ENCODE results near the gene ZNF491. TPM values are rescaled to one million over a fixed set of nuclear protein-coding genes. Genes with fewer than 3 reads are reported as not detected.
"Not testable (repeated sequence)": the region's sequence is repeated elsewhere in the genome, so short reads cannot be mapped to it uniquely, and the experiment has no call there.

The ZNF491 gene
- total RNA-seq, 4 donors from 2014 or later, result 0.59 to 10.9 (median 4.2) TPM

DNA sequence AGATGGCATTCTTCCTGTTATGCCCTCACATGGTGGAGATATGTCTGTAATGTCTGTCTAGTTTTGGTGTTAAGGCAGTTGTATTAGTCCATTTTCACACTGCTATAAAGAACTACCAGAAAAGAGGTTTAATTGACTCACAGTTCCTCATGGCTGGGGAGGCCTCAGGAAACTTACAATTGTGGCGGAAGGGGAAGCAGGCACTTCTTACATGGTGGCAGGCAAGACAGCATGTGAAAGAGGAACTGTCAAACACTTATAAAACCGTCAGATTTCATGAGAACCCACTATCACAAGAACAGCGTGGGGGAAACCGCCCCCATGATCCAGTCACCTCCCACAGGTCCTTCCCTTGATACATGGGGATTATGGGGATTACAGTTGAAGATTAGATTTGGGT is 28.3 kb upstream of the ZNF491 start:
- H3K27ac ChIP-seq, result no peak overlapping the region
- no peaks in the 10 kb centered on the region for H3K4me1 ChIP-seq
- no peak for DNase-seq
- TF ChIP-seq POLR2A (IDR thresholded peaks at IDR 0.05), result no peak
- TF ChIP-seq, protein P1, sequence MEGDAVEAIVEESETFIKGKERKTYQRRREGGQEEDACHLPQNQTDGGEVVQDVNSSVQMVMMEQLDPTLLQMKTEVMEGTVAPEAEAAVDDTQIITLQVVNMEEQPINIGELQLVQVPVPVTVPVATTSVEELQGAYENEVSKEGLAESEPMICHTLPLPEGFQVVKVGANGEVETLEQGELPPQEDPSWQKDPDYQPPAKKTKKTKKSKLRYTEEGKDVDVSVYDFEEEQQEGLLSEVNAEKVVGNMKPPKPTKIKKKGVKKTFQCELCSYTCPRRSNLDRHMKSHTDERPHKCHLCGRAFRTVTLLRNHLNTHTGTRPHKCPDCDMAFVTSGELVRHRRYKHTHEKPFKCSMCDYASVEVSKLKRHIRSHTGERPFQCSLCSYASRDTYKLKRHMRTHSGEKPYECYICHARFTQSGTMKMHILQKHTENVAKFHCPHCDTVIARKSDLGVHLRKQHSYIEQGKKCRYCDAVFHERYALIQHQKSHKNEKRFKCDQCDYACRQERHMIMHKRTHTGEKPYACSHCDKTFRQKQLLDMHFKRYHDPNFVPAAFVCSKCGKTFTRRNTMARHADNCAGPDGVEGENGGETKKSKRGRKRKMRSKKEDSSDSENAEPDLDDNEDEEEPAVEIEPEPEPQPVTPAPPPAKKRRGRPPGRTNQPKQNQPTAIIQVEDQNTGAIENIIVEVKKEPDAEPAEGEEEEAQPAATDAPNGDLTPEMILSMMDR (IDR thresholded peaks at IDR 0.05), result no peak
- intact Hi-C loops (cut with DNase I; ENCODE audit: low total_unique reads), result no loop called here
- no peaks in the 10 kb centered on the region for H3K27me3 ChIP-seq
- no peaks in the 10 kb centered on the region for H3K36me3 ChIP-seq
- H3K4me3 ChIP-seq, result no peak overlapping the region
- H3K9me3 ChIP-seq, result peaks cover 0 to 4% of the 10 kb centered on the region in 2 donors

DNA sequence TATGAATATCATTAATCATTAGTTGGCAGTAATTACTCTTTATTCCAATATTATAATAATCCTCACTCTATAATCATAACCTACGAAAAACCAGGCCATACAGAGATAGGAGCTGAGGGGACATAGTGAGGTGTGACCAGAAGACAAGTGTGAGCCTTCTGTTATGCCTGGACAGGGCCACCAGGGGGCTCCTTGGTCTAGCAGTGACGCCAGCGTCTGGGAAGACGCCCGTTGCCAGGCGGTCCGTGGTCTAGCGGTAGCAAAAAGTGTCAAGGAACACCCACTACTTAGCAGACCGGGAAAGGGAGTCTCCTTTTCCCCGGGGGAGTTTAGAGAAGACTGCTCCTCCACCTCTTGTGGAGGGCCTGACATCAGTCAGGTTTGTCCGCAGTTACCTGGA is 26.8 kb upstream of the ZNF491 start:
- intact Hi-C loops (cut with DNase I; ENCODE audit: low total_unique reads); H3K27ac ChIP-seq; DNase-seq; H3K36me3 ChIP-seq; H3K4me3 ChIP-seq; H3K27me3 ChIP-seq; H3K4me1 ChIP-seq: not testable (repeated sequence)
- peaks cover 0 to 14% of the 10 kb centered on the region in 2 donors for H3K9me3 ChIP-seq

- DNase-seq; H3K36me3 ChIP-seq; H3K27me3 ChIP-seq; H3K4me3 ChIP-seq; H3K27ac ChIP-seq; intact Hi-C loops (cut with DNase I; ENCODE audit: low total_unique reads); H3K4me1 ChIP-seq: not testable (repeated sequence)
- peaks cover 6 to 48% of the 10 kb centered on the region in 2 donors for H3K9me3 ChIP-seq
These were observed 21.7 kb upstream of the ZNF491 start for GRCh38 chr19:11776669-11777068.

GRCh38 chr19:11780431-11781020 is 17.8 kb upstream of the ZNF491 start:
- intact Hi-C loops (cut with DNase I; ENCODE audit: low total_unique reads), result no loop called here
- no peak overlapping the region for H3K27ac ChIP-seq
- H3K36me3 ChIP-seq, result peaks cover 0 to 4% of the 10 kb centered on the region in 2 donors
- DNase-seq, result no peak
- peaks cover 6 to 79% of the 10 kb centered on the region in 2 donors for H3K9me3 ChIP-seq
- no peak for TF ChIP-seq POLR2A (IDR thresholded peaks at IDR 0.05)
- TF ChIP-seq, protein P1 (IDR thresholded peaks at IDR 0.05), result no peak
- no peaks in the 10 kb centered on the region for H3K4me1 ChIP-seq
- H3K27me3 ChIP-seq, result no peaks in the 10 kb centered on the region
- no peak overlapping the region for H3K4me3 ChIP-seq

DNA sequence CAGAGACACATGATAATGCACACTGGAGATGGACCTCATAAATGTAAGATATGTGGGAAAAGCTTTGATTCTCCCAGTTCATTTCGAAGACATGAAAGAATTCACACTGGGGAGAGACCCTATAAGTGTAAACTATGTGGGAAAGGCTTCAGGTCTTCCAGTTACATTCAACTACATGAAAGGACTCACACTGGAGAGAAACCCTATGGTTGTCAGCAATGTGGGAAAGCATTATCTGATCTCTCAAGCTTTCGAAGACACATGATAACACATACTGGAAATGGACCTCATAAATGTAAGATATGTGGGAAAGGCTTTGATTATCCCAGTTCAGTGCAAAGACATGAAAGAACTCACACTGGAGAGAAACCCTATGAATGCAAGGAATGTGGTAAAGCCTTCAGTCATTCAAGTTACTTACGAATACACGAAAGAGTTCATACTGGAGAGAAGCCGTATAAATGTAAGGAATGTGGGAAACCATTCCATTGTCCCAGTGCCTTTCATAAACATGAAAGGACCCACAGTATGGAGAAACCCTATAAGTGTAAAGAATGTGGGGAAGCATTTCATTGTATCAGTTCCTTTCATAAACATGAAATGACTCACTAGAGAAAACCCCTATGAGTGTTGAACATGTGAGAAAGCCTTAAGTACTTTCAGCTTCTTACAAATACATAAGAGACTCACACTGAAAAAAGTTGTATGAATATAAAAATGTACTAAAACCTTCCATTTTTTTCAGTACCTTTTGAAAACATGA is 16.8 kb upstream of the ZNF491 start:
- no peak for DNase-seq
- intact Hi-C loops (cut with DNase I; ENCODE audit: low total_unique reads), result no loop called here
- H3K4me3 ChIP-seq, result no peak overlapping the region
- H3K4me1 ChIP-seq, result no peaks in the 10 kb centered on the region
- H3K27ac ChIP-seq, result no peak overlapping the region
- peaks cover 0 to 4% of the 10 kb centered on the region in 2 donors for H3K36me3 ChIP-seq
- H3K27me3 ChIP-seq, result no peaks in the 10 kb centered on the region
- TF ChIP-seq, protein P1 (IDR thresholded peaks at IDR 0.05), result no peak
- TF ChIP-seq POLR2A (IDR thresholded peaks at IDR 0.05), result no peak
- peaks cover 6 to 79% of the 10 kb centered on the region in 2 donors for H3K9me3 ChIP-seq

GRCh38 chr19:11783767-11784166 is 14.6 kb upstream of the ZNF491 start:
- H3K36me3 ChIP-seq, result peaks cover 0 to 4% of the 10 kb centered on the region in 2 donors
- no peaks in the 10 kb centered on the region for H3K4me1 ChIP-seq
- no peak for DNase-seq
- no peak for TF ChIP-seq POLR2A (IDR thresholded peaks at IDR 0.05)
- TF ChIP-seq, protein P1 (IDR thresholded peaks at IDR 0.05), result no peak
- H3K9me3 ChIP-seq, result peaks cover 6 to 78% of the 10 kb centered on the region in 2 donors
- no peak overlapping the region for H3K4me3 ChIP-seq
- H3K27ac ChIP-seq, result no peak overlapping the region
- no peaks in the 10 kb centered on the region for H3K27me3 ChIP-seq
- intact Hi-C loops (cut with DNase I; ENCODE audit: low total_unique reads), result no loop called here
